Astrocyte of the cerebellum (primary cell): ENCODE measurements around the gene ARHGAP42.
A peak's percentile ranks its signal among the peaks of the same experiment; 100 is the strongest.

Source experiments
- DNase-seq: peaks from one replicate; pipeline ENCODE4 v3.0.0-alpha.2; 2011; ENCODE audit warnings: low read depth
- H3K4me3 ChIP-seq: 2 replicates; pipeline ENCODE4 v1.5.1; 2011; ENCODE audit warnings: mild to moderate bottlenecking, low read depth, low read length, moderate library complexity
- CTCF ChIP-seq: IDR thresholded peaks from 2 replicates; pipeline ENCODE4 v1.5.1; 2012; ENCODE audit warnings: low read length, low read depth, moderate library complexity, mild to moderate bottlenecking; ENCODE audit errors: missing control alignments
- in situ Hi-C: cut with HindIII; loops from 2 replicates; pipeline ENCODE4 v1.10.0; 2017; ENCODE audit warnings: low sequenced_read_pairs

The ARHGAP42 gene

GRCh38 chr11:100902454-100903141 is 215.5 kb downstream of the ARHGAP42 start:
- in situ Hi-C loops, result no loop called here
- no peak for TF ChIP-seq CTCF
- no peak for DNase-seq
- no peak overlapping the region for H3K4me3 ChIP-seq

GRCh38 chr11:100903284-100903683 is 216.2 kb downstream of the ARHGAP42 start:
- no peak overlapping the region for H3K4me3 ChIP-seq
- in situ Hi-C loops, result no loop called here
- no peak for TF ChIP-seq CTCF
- DNase-seq, result no peak

GRCh38 chr11:100905684-100906083 is 218.6 kb downstream of the ARHGAP42 start:
- no peak for DNase-seq
- H3K4me3 ChIP-seq, result no peak overlapping the region
- TF ChIP-seq CTCF, result no peak
- in situ Hi-C loops, result no loop called here

- no peak overlapping the region for H3K4me3 ChIP-seq
- TF ChIP-seq CTCF, result peak; percentile 7
- peak; percentile 64 for DNase-seq
- in situ Hi-C loops, result no loop called here
Observed at GRCh38 chr11:100908746-100909145, 221.7 kb downstream of the ARHGAP42 start.

GRCh38 chr11:100910808-100911207 is 223.7 kb downstream of the ARHGAP42 start:
- DNase-seq, result no peak
- TF ChIP-seq CTCF, result no peak
- H3K4me3 ChIP-seq, result no peak overlapping the region
- in situ Hi-C loops, result no loop called here

GRCh38 chr11:100914415-100915110 is 227.5 kb downstream of the ARHGAP42 start:
- in situ Hi-C loops, result no loop called here
- no peak for TF ChIP-seq CTCF
- no peak for DNase-seq
- H3K4me3 ChIP-seq, result no peak overlapping the region
